HCT116 (cell line): ENCODE measurements around the gene MAPK1. TPM values are rescaled to one million over a fixed set of nuclear protein-coding genes. Genes with fewer than 3 reads are reported as not detected.

Source experiments
- ATAC-seq: fragments of 200-7000 bp; cut with Tn5 transposase; 2 replicates; pipeline ENCODE4 v1.9.1; 2020; ENCODE audit warnings: mild to moderate bottlenecking, moderate library complexity
- BruUV-seq: library from RNA; stranded (reverse); fragments of 400-500 nt; replicated peaks from 2 replicates; lab custom pipeline; 2021; lab: Mats Ljungman, UMichigan
- CTCF ChIA-PET: fragments of 300-600 bp; sonication (Branson Sonifier 250); formaldehyde crosslinking; loops from one replicate; lab custom pipeline; 2021; ENCODE audit warnings: antibody characterized with exemption; lab: Charles Lee
- POLR2A ChIA-PET: fragments of 300-600, 350-600 bp; sonication (Branson Sonifier 250); formaldehyde crosslinking; loops from one replicate; lab custom pipeline; 2021; ENCODE audit warnings: antibody characterized with exemption; lab: Charles Lee
- RAD21 ChIA-PET, 2 experiments: fragments of 300-600 bp; sonication (Branson Sonifier 250); formaldehyde crosslinking; loops; one replicate each; lab custom pipeline; 2023; ENCODE audit warnings: low total read pairs in 2 of 2; ENCODE audit not compliant: uncharacterized antibody in 2 of 2, unreplicated experiment in 2 of 2, low non-redundant PET in 1 of 2; lab: Charles Lee
- DNase-seq: peaks from one replicate; pipeline ENCODE4 v3.0.0-alpha.2; 2010; ENCODE audit warnings: low read depth, low spot score
- H2AFZ ChIP-seq: fragments of 200-600 bp; shearing (Covaris generic), sonication (generic); 2 replicates; pipeline ENCODE4 v1.6.1; 2017; ENCODE audit warnings: low read depth, mixed run types, mixed read lengths, antibody characterized with exemption, low read length; ENCODE audit not compliant: poor library complexity, severe bottlenecking
- H3K27ac ChIP-seq: 2 replicates; pipeline ENCODE4 v1.5.1; 2012; ENCODE audit warnings: low read depth, low read length
- H3K27me3 ChIP-seq: fragments of 200-600 bp; sonication (generic); 2 replicates; pipeline ENCODE4 v1.6.1; 2016; ENCODE audit warnings: mixed run types, low read length, mixed read lengths; ENCODE audit not compliant: insufficient read depth
- H3K36me3 ChIP-seq, 2 experiments: fragments of 200-500 bp in 1 of 2; fragments of 200-600 bp in 1 of 2; sonication (Bioruptor generic) in 1 of 2; sonication (generic) in 1 of 2; 2 replicates each; pipeline versions ENCODE4 v1.5.1 to v1.6.1; 2014 to 2016; ENCODE audit warnings: low read length in 2 of 2, inconsistent platforms in 1 of 2, mixed read lengths in 1 of 2, mixed run types in 1 of 2; ENCODE audit not compliant: insufficient read depth in 2 of 2, control insufficient read depth in 1 of 2
- H3K4me1 ChIP-seq, 2 experiments: fragments of 200-600 bp in 1 of 2; sonication (generic) in 1 of 2; 2 replicates each; pipeline versions ENCODE4 v1.5.1 to v1.6.1; 2012 to 2017; ENCODE audit warnings: low read length in 2 of 2, inconsistent platforms in 1 of 2, mild to moderate bottlenecking in 1 of 2, mixed read lengths in 1 of 2, mixed run types in 1 of 2, moderate library complexity in 1 of 2; ENCODE audit not compliant: insufficient read depth in 2 of 2, control insufficient read depth in 1 of 2
- H3K4me2 ChIP-seq: fragments of 200-600 bp; sonication (generic); 2 replicates; pipeline ENCODE4 v1.6.1; 2017; ENCODE audit warnings: mixed run types, low read length, mixed read lengths
- H3K4me3 ChIP-seq, 2 experiments: fragments of 200-600 bp in 1 of 2; sonication (generic) in 1 of 2; replicated peaks in 1 of 2; 2 replicates each; pipeline ENCODE4 v1.5.1; 2011 to 2016; ENCODE audit warnings: low read length in 2 of 2, control low read depth in 1 of 2, low read depth in 1 of 2, mild to moderate bottlenecking in 1 of 2, mixed read lengths in 1 of 2, mixed run types in 1 of 2
- H3K79me2 ChIP-seq: fragments of 200-600 bp; sonication (generic); 2 replicates; pipeline ENCODE4 v1.6.1; 2017; ENCODE audit warnings: mild to moderate bottlenecking, mixed run types, low read length, moderate library complexity, mixed read lengths; ENCODE audit not compliant: insufficient read depth
- H3K9ac ChIP-seq: fragments of 200-600 bp; sonication (generic); 2 replicates; pipeline ENCODE4 v1.6.1; 2016; ENCODE audit warnings: low read length, mixed read lengths
- H3K9me2 ChIP-seq: fragments of 200-600 bp; sonication (generic), shearing (Covaris generic); 2 replicates; pipeline ENCODE4 v1.6.1; 2017; ENCODE audit warnings: mixed run types, mild to moderate bottlenecking, moderate library complexity; ENCODE audit not compliant: insufficient read depth
- H3K9me3 ChIP-seq, 2 experiments: fragments of 200-500 bp in 1 of 2; fragments of 200-600 bp in 1 of 2; sonication (Bioruptor generic) in 1 of 2; sonication (generic) in 1 of 2; 2 replicates each; pipeline ENCODE4 v1.6.1; 2014 to 2017; ENCODE audit warnings: low read length in 2 of 2, mixed read lengths in 2 of 2, inconsistent platforms in 1 of 2, low read depth in 1 of 2, mild to moderate bottlenecking in 1 of 2, mixed run types in 1 of 2, moderate library complexity in 1 of 2; ENCODE audit not compliant: control insufficient read depth in 1 of 2, insufficient read depth in 1 of 2
- H4K20me1 ChIP-seq: fragments of 200-600 bp; sonication (generic), shearing (Covaris generic); 2 replicates; pipeline ENCODE4 v1.6.1; 2017; ENCODE audit warnings: mixed run types, mild to moderate bottlenecking, moderate library complexity; ENCODE audit not compliant: insufficient read depth
- EGR1 ChIP-seq: IDR thresholded peaks from 2 replicates; pipeline ENCODE4 v1.6.1; 2012; ENCODE audit warnings: low read depth
- ELF1 ChIP-seq: IDR thresholded peaks from 2 replicates; pipeline ENCODE4 v1.6.1; 2012; ENCODE audit warnings: low read depth, borderline replicate concordance
- EZH2phosphoT487 ChIP-seq: fragments of 200-600 bp; IDR thresholded peaks from 2 replicates; pipeline ENCODE4 v1.6.1; 2018; ENCODE audit warnings: antibody characterized with exemption, borderline replicate concordance
- FOSL1 ChIP-seq: IDR thresholded peaks from 2 replicates; pipeline ENCODE4 v1.6.1; 2012; ENCODE audit warnings: low read depth
- JUND ChIP-seq: IDR thresholded peaks from 2 replicates; pipeline ENCODE4 v1.6.1; 2012
- MAX ChIP-seq: IDR thresholded peaks from 2 replicates; pipeline ENCODE4 v1.6.1; 2012
- POLR2A ChIP-seq: IDR thresholded peaks from 2 replicates; pipeline ENCODE4 v1.7.0; 2011; ENCODE audit warnings: borderline replicate concordance; ENCODE audit not compliant: insufficient read depth, insufficient read length; ENCODE audit errors: extremely low read depth
- POLR2AphosphoS5 ChIP-seq: IDR thresholded peaks from 2 replicates; pipeline ENCODE4 v1.6.1; 2011; ENCODE audit warnings: mild to moderate bottlenecking, low read depth, low read length, moderate library complexity
- RAD21 ChIP-seq: IDR thresholded peaks from 2 replicates; pipeline ENCODE4 v1.6.1; 2012; ENCODE audit warnings: low read depth, mild to moderate bottlenecking
- SIN3A ChIP-seq: IDR thresholded peaks from 2 replicates; pipeline ENCODE4 v1.6.1; 2012; ENCODE audit warnings: low read depth
- SP1 ChIP-seq: IDR thresholded peaks from 2 replicates; pipeline ENCODE4 v1.6.1; 2012; ENCODE audit warnings: low read depth
- TCF7L2 ChIP-seq: IDR thresholded peaks from 2 replicates; pipeline ENCODE4 v1.7.0; 2011; ENCODE audit warnings: borderline replicate concordance, inconsistent platforms; ENCODE audit not compliant: insufficient read depth, insufficient read length; ENCODE audit errors: extremely low read depth
- intact Hi-C: fragments of 100-400 bp; cut with micrococcal nuclease; formaldehyde crosslinking; loops from 2 replicates; pipeline ENCODE4 v1.10.0; 2022
- total RNA-seq: library from RNA; stranded (reverse); gene quantifications from one replicate; pipeline ENCODE4 v1.2.1, GENCODE V29; 2021; ENCODE audit not compliant: unreplicated experiment
- TF ChIP-seq, protein P1 (sequence below): IDR thresholded peaks from 2 replicates; pipeline ENCODE4 v1.6.1; 2012; ENCODE audit warnings: low read depth
- TF ChIP-seq, protein P2 (sequence below), 3 experiments: fragments of 200-600 bp in 1 of 3; sonication (generic) in 1 of 3; IDR thresholded peaks in 2 of 3; conservative IDR thresholded peaks in 1 of 3; 2 replicates each; pipeline ENCODE4 v1.5.1; 2012 to 2017; ENCODE audit warnings: low read depth in 2 of 3, low read length in 2 of 3, antibody characterized with exemption in 1 of 3, borderline replicate concordance in 1 of 3, control low read depth in 1 of 3, mild to moderate bottlenecking in 1 of 3, mixed read lengths in 1 of 3, mixed run types in 1 of 3, moderate library complexity in 1 of 3; ENCODE audit not compliant: insufficient read depth in 1 of 3

The MAPK1 gene
- total RNA-seq, 1 experiment from 2014 or later: 137 TPM

DNA sequence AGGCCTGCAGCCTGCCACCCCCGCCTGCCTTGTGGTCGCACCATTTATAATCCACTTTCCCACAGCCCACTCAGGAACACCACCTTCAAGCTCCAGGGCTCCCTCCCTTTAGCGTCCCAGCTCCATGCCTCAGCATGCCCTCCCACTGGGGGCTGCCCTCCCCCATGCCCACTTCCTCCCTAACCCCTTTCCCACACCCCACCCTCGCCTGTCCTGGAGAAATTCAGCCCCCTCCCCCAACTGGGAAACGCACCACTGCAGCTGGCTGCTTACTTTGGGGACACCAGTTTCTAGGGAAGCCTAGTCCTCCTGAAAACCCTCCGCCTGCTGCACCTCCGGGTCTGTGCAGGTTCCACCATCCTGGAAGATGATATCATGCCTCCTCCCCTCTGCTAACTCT, 128.5 kb downstream of the MAPK1 start:
- CTCF ChIA-PET: no interaction called here
- Histone ChIP-seq H3K9me2 (no peaks in the 10 kb centered on the region), H3K27me3 (no peaks in the 10 kb centered on the region), H3K4me1 (peaks cover 8 to 16% of the 10 kb centered on the region in 2 experiments), H3K36me3 (no peaks in the 10 kb centered on the region), H3K9me3 (no peaks in the 10 kb centered on the region), H3K4me2 (no peak overlapping the region), H4K20me1 (no peaks in the 10 kb centered on the region), H2AFZ (no peak overlapping the region), H3K79me2 (no peaks in the 10 kb centered on the region), H3K27ac (no peak overlapping the region), H3K9ac (no peak overlapping the region), H3K4me3 (no peak overlapping the region)
- no TSS peak for BruUV-seq
- intact Hi-C loops: no loop called here
- DNase-seq (no peak), ATAC-seq (no peak)
- RAD21 ChIA-PET: no interaction called here
- POLR2A ChIA-PET: no interaction called here
- TF ChIP-seq FOSL1 (no peak), MAX (no peak), TCF7L2 (no peak), EZH2phosphoT487 (no peak), JUND (no peak), POLR2AphosphoS5 (no peak), ELF1 (no peak), RAD21 (no peak), SIN3A (no peak), EGR1 (no peak), SP1 (no peak), POLR2A (no peak)
- TF ChIP-seq, protein P1, sequence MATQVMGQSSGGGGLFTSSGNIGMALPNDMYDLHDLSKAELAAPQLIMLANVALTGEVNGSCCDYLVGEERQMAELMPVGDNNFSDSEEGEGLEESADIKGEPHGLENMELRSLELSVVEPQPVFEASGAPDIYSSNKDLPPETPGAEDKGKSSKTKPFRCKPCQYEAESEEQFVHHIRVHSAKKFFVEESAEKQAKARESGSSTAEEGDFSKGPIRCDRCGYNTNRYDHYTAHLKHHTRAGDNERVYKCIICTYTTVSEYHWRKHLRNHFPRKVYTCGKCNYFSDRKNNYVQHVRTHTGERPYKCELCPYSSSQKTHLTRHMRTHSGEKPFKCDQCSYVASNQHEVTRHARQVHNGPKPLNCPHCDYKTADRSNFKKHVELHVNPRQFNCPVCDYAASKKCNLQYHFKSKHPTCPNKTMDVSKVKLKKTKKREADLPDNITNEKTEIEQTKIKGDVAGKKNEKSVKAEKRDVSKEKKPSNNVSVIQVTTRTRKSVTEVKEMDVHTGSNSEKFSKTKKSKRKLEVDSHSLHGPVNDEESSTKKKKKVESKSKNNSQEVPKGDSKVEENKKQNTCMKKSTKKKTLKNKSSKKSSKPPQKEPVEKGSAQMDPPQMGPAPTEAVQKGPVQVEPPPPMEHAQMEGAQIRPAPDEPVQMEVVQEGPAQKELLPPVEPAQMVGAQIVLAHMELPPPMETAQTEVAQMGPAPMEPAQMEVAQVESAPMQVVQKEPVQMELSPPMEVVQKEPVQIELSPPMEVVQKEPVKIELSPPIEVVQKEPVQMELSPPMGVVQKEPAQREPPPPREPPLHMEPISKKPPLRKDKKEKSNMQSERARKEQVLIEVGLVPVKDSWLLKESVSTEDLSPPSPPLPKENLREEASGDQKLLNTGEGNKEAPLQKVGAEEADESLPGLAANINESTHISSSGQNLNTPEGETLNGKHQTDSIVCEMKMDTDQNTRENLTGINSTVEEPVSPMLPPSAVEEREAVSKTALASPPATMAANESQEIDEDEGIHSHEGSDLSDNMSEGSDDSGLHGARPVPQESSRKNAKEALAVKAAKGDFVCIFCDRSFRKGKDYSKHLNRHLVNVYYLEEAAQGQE: no peak
- TF ChIP-seq, protein P2, sequence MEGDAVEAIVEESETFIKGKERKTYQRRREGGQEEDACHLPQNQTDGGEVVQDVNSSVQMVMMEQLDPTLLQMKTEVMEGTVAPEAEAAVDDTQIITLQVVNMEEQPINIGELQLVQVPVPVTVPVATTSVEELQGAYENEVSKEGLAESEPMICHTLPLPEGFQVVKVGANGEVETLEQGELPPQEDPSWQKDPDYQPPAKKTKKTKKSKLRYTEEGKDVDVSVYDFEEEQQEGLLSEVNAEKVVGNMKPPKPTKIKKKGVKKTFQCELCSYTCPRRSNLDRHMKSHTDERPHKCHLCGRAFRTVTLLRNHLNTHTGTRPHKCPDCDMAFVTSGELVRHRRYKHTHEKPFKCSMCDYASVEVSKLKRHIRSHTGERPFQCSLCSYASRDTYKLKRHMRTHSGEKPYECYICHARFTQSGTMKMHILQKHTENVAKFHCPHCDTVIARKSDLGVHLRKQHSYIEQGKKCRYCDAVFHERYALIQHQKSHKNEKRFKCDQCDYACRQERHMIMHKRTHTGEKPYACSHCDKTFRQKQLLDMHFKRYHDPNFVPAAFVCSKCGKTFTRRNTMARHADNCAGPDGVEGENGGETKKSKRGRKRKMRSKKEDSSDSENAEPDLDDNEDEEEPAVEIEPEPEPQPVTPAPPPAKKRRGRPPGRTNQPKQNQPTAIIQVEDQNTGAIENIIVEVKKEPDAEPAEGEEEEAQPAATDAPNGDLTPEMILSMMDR (IDR thresholded peaks at IDR 0.05 in 2 of 3, conservative IDR thresholded peaks at IDR 0.05 in 1 of 3; ENCODE audit: borderline replicate concordance in 1 of 3, insufficient read depth in 1 of 3, low read depth in 2 of 3, low read length in 2 of 3): no peak
